NCI-H146 (cell line): ENCODE results near the gene ADGRD1.
A peak's percentile ranks its signal among the peaks of the same experiment; 100 is the strongest.
"Not testable (repeated sequence)": the region's sequence is repeated elsewhere in the genome, so short reads cannot be mapped to it uniquely, and the experiment has no call there.

ENCODE experiments used
- DNase-seq: peaks from one replicate; lab custom pipeline; 2025; lab: John Stamatoyannopoulos, UW

The ADGRD1 gene

GRCh38 chr12:131104463-131105350 is 151.0 kb downstream of the ADGRD1 start:
- peak; percentile 59 for DNase-seq

GRCh38 chr12:131105351-131105735 is 151.6 kb downstream of the ADGRD1 start:
- no peak for DNase-seq

- no peak for DNase-seq
These were observed 152.1 kb downstream of the ADGRD1 start for GRCh38 chr12:131105736-131106348.

- DNase-seq: no peak
These were observed 152.7 kb downstream of the ADGRD1 start for GRCh38 chr12:131106349-131106941.

GRCh38 chr12:131108177-131108955 is 154.7 kb downstream of the ADGRD1 start:
- no peak for DNase-seq

- no peak for DNase-seq
These were observed 157.7 kb downstream of the ADGRD1 start for GRCh38 chr12:131111446-131111845.

GRCh38 chr12:131112021-131112420 is 158.3 kb downstream of the ADGRD1 start:
- no peak for DNase-seq

GRCh38 chr12:131112700-131113290 is 159.1 kb downstream of the ADGRD1 start:
- no peak for DNase-seq

GRCh38 chr12:131113568-131114270 is 160.0 kb downstream of the ADGRD1 start:
- no peak for DNase-seq

GRCh38 chr12:131114271-131114670 is 160.6 kb downstream of the ADGRD1 start:
- DNase-seq: no peak

- no peak for DNase-seq
These were observed 161.4 kb downstream of the ADGRD1 start for GRCh38 chr12:131114942-131115584.

GRCh38 chr12:131115766-131116467 is 162.2 kb downstream of the ADGRD1 start:
- no peak for DNase-seq

GRCh38 chr12:131116468-131117117 is 162.9 kb downstream of the ADGRD1 start:
- DNase-seq: no peak

- no peak for DNase-seq
These were observed 163.9 kb downstream of the ADGRD1 start for GRCh38 chr12:131117438-131118245.

GRCh38 chr12:131118371-131118770 is 164.7 kb downstream of the ADGRD1 start:
- no peak for DNase-seq

GRCh38 chr12:131119345-131119744 is 165.6 kb downstream of the ADGRD1 start:
- DNase-seq: not testable (repeated sequence)

GRCh38 chr12:131119936-131120335 is 166.2 kb downstream of the ADGRD1 start:
- DNase-seq: no peak

- DNase-seq: no peak
These were observed 167.1 kb downstream of the ADGRD1 start for GRCh38 chr12:131120831-131121271.
